ENCODE data around the gene METTL25B.

GRCh38 chr1:156726549-156727226, 1.6 kb upstream of the METTL25B start:
- TF ChIP-seq, protein P1, sequence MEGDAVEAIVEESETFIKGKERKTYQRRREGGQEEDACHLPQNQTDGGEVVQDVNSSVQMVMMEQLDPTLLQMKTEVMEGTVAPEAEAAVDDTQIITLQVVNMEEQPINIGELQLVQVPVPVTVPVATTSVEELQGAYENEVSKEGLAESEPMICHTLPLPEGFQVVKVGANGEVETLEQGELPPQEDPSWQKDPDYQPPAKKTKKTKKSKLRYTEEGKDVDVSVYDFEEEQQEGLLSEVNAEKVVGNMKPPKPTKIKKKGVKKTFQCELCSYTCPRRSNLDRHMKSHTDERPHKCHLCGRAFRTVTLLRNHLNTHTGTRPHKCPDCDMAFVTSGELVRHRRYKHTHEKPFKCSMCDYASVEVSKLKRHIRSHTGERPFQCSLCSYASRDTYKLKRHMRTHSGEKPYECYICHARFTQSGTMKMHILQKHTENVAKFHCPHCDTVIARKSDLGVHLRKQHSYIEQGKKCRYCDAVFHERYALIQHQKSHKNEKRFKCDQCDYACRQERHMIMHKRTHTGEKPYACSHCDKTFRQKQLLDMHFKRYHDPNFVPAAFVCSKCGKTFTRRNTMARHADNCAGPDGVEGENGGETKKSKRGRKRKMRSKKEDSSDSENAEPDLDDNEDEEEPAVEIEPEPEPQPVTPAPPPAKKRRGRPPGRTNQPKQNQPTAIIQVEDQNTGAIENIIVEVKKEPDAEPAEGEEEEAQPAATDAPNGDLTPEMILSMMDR (IDR thresholded peaks at IDR 0.05 in 4 of 5, conservative IDR thresholded peaks at IDR 0.05 in 1 of 5), result peak in 2 of 5 experiments; percentile 10 to 38
- no peak for TF ChIP-seq POLR2A (IDR thresholded peaks at IDR 0.05)
